ENCODE data around the gene MLIP.

DNA sequence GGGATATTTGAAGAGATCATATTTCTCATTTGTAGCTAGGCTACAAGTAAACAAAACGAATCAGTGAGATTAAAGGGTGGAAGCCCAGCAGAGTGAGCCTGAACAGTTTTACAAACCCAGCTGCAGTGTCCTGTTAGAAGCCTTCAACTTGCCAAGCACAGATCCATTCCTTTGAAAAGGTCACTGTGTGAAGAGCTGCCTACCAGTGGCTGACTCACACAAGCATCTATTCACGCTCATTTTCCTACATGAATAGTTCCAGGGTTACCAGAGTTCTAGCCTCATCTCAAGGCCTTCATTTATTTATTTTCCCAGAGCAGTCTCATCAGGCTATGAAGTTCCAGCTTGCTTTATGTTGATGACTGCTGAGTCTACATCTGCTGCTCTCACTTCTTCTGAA lies 25.7 kb upstream of the MLIP start:
- TF ChIP-seq, protein P1, sequence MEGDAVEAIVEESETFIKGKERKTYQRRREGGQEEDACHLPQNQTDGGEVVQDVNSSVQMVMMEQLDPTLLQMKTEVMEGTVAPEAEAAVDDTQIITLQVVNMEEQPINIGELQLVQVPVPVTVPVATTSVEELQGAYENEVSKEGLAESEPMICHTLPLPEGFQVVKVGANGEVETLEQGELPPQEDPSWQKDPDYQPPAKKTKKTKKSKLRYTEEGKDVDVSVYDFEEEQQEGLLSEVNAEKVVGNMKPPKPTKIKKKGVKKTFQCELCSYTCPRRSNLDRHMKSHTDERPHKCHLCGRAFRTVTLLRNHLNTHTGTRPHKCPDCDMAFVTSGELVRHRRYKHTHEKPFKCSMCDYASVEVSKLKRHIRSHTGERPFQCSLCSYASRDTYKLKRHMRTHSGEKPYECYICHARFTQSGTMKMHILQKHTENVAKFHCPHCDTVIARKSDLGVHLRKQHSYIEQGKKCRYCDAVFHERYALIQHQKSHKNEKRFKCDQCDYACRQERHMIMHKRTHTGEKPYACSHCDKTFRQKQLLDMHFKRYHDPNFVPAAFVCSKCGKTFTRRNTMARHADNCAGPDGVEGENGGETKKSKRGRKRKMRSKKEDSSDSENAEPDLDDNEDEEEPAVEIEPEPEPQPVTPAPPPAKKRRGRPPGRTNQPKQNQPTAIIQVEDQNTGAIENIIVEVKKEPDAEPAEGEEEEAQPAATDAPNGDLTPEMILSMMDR (IDR thresholded peaks at IDR 0.05; ENCODE audit: low read depth, low read length) = no peak
- no peak for TF ChIP-seq EZH2phosphoT487 (IDR thresholded peaks at IDR 0.05; ENCODE audit: low read depth)
